Glutamatergic neuron (in vitro differentiated cells): ENCODE measurements around the gene PUS10. TPM values are rescaled to one million over a fixed set of nuclear protein-coding genes. Genes with fewer than 3 reads are reported as not detected.
A peak's percentile ranks its signal among the peaks of the same experiment; 100 is the strongest.

Experiments used
- DNase-seq: peaks from one replicate; pipeline ENCODE4 v3.0.0; 2022
- H3K27ac Mint-ChIP-seq: one replicate; pipeline ENCODE4 v1.8.0; 2020; ENCODE audit warnings: mild to moderate bottlenecking, mixed read lengths, inconsistent platforms; ENCODE audit not compliant: unreplicated experiment
- H3K27me3 Mint-ChIP-seq: one replicate; pipeline ENCODE4 v1.8.0; 2020; ENCODE audit warnings: mild to moderate bottlenecking, moderate library complexity, mixed read lengths, inconsistent platforms; ENCODE audit not compliant: unreplicated experiment
- H3K36me3 Mint-ChIP-seq: one replicate; pipeline ENCODE4 v1.8.0; 2020; ENCODE audit warnings: mild to moderate bottlenecking, mixed read lengths, inconsistent platforms; ENCODE audit not compliant: unreplicated experiment
- H3K4me1 Mint-ChIP-seq: one replicate; pipeline ENCODE4 v1.8.0; 2020; ENCODE audit warnings: mild to moderate bottlenecking, low read depth, mixed read lengths, inconsistent platforms; ENCODE audit not compliant: unreplicated experiment
- H3K4me3 Mint-ChIP-seq: one replicate; pipeline ENCODE4 v1.8.0; 2020; ENCODE audit warnings: mild to moderate bottlenecking, mixed read lengths, inconsistent platforms; ENCODE audit not compliant: unreplicated experiment
- H3K9me3 Mint-ChIP-seq: one replicate; pipeline ENCODE4 v1.8.0; 2020; ENCODE audit warnings: mild to moderate bottlenecking, moderate library complexity, mixed read lengths, inconsistent platforms; ENCODE audit not compliant: unreplicated experiment
- CTCF ChIP-seq: fragments of 200-600 bp; sonication (generic); IDR thresholded peaks from one replicate; pipeline ENCODE4 v1.5.0; 2021; ENCODE audit not compliant: partially characterized antibody, unreplicated experiment
- total RNA-seq: library from RNA; stranded (reverse); fragmentation: NEBNext Ultra II Directional; extraction: Animal tissue kit (Norgen Biotek cat#: 25700); gene quantifications from one replicate; pipeline ENCODE4 v1.2.1, GENCODE V29; 2021; ENCODE audit not compliant: unreplicated experiment

The PUS10 gene
- total RNA-seq, 1 donor from 2014 or later, result 2.5 TPM

GRCh38 chr2:60948161-60948560, 69.9 kb downstream of the PUS10 start:
- no peaks in the 10 kb centered on the region for H3K27me3 Mint-ChIP-seq
- peaks cover under 1% of the 10 kb centered on the region for H3K9me3 Mint-ChIP-seq
- no peak for DNase-seq
- no peak for TF ChIP-seq CTCF
- H3K27ac Mint-ChIP-seq, result no peak overlapping the region
- no peaks in the 10 kb centered on the region for H3K36me3 Mint-ChIP-seq
- peaks cover 4% of the 10 kb centered on the region for H3K4me1 Mint-ChIP-seq
- no peak overlapping the region for H3K4me3 Mint-ChIP-seq

- Mint-ChIP-seq H3K36me3 (no peaks in the 10 kb centered on the region), H3K27me3 (no peaks in the 10 kb centered on the region), H3K27ac (peak overlapping the region; percentile 33), H3K9me3 (no peaks in the 10 kb centered on the region), H3K4me3 (no peak overlapping the region), H3K4me1 (peaks cover 4% of the 10 kb centered on the region)
- DNase-seq, result no peak
- no peak for TF ChIP-seq CTCF
Measured at GRCh38 chr2:60947056-60947455, 71.0 kb downstream of the PUS10 start.

- peaks cover 4% of the 10 kb centered on the region for H3K4me1 Mint-ChIP-seq
- H3K27ac Mint-ChIP-seq, result no peak overlapping the region
- H3K27me3 Mint-ChIP-seq, result no peaks in the 10 kb centered on the region
- no peak overlapping the region for H3K4me3 Mint-ChIP-seq
- TF ChIP-seq CTCF, result no peak
- no peak for DNase-seq
- no peaks in the 10 kb centered on the region for H3K9me3 Mint-ChIP-seq
- H3K36me3 Mint-ChIP-seq, result no peaks in the 10 kb centered on the region
Measured at GRCh38 chr2:60945341-60945740, 72.7 kb downstream of the PUS10 start.

- no peak overlapping the region for H3K27ac Mint-ChIP-seq
Measured at GRCh38 chr2:60939622-60940021, 78.4 kb downstream of the PUS10 start.

GRCh38 chr2:60938301-60938700, 79.8 kb downstream of the PUS10 start:
- no peaks in the 10 kb centered on the region for H3K36me3 Mint-ChIP-seq
- H3K27ac Mint-ChIP-seq, result no peak overlapping the region
- H3K4me3 Mint-ChIP-seq, result no peak overlapping the region
- no peak for DNase-seq
- no peaks in the 10 kb centered on the region for H3K4me1 Mint-ChIP-seq
- no peaks in the 10 kb centered on the region for H3K27me3 Mint-ChIP-seq
- no peak for TF ChIP-seq CTCF
- H3K9me3 Mint-ChIP-seq, result no peaks in the 10 kb centered on the region

More at GRCh38 chr2:60939622-60940021, 78.4 kb downstream of the PUS10 start:
- no peaks in the 10 kb centered on the region for H3K27me3 Mint-ChIP-seq
- H3K4me1 Mint-ChIP-seq, result no peaks in the 10 kb centered on the region
- H3K4me3 Mint-ChIP-seq, result no peak overlapping the region
- TF ChIP-seq CTCF, result no peak
- no peaks in the 10 kb centered on the region for H3K36me3 Mint-ChIP-seq
- H3K9me3 Mint-ChIP-seq, result no peaks in the 10 kb centered on the region
- no peak for DNase-seq
